ENCODE results near the gene SAMD14.
A peak's percentile ranks its signal among the peaks of the same experiment; 100 is the strongest.

SAMD14 gene

GRCh38 chr17:50165066-50165465, 35.1 kb upstream of the SAMD14 start:
- no peak for DNase-seq (ENCODE audit: low read depth)

DNA sequence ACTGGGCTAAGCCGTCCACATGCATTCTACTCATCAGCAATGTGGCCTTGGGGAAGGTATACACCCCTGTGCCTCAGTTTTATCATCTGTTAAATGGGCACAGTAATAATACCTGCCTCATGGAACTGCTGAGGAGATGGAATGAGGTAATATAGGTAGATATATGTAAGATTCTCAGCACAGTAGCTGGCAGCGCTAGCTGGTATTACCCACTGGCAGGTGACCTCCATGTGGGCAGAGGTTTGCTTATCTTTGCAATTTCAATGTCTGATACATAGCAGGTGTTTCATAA, 34.7 kb upstream of the SAMD14 start:
- no peak for DNase-seq (ENCODE audit: low read depth)

- no peak for DNase-seq (ENCODE audit: low read depth)
Measured at GRCh38 chr17:50163843-50164696, 34.1 kb upstream of the SAMD14 start.

DNA sequence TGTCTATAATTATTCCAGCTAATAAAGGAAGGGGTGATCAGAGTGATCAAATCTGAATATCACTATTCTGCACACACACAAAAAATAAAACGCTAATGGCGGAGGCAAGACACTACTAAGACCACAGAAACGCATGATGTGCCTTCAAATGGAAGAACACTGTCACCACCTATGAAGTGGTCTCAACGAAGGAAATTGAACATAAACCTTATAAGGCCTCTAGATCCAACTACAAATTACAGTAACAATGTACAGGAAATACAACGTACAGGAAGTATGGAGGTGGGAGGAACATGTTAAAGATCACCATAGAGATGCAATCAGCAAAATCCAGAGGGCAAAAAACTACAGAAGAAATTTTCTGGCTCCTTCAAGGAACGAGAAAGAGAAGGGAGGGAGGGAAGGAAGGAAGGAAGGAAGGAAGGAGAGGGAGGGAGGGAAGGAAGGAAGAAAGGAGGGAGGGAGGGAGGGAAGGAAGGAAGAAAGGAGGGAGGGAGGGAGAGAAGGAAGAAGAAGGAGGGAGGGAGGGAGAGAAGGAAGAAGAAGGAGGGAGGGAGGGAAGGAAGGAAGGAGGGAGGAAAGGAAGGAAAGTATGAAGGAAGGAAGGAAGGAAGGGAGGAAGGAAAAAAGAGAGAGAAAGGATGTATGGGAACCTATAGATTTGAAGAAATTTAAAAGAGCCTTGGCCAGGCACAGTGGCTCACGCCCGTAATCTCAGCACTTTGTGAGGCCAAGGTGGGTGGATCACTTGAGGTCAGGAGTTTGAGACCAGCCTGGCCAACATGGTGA, 32.7 kb upstream of the SAMD14 start:
- DNase-seq (ENCODE audit: low read depth): no peak

GRCh38 chr17:50161911-50162288, 31.9 kb upstream of the SAMD14 start:
- no peak for DNase-seq (ENCODE audit: low read depth)

GRCh38 chr17:50161023-50161910, 31.3 kb upstream of the SAMD14 start:
- DNase-seq (ENCODE audit: low read depth): peak; percentile 93

DNA sequence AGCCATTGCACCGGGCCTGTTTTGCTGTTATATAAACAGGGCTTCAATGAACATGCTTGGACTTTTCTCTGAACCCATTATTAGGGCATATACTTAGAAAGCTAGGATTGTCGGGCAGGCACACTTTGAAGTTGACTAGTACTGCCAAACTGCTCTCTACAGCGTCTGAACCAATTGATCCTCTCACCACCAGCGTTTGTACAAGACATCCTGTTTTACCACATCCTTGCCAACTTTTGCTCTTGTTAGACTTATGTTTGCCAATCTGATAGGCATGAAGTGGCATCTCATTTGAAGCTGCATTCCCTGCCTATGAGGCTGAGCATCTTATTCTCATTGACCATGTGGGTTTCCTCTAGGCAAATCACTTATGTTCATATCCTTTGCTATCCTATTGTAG, 27.9 kb upstream of the SAMD14 start:
- no peak for DNase-seq (ENCODE audit: low read depth)

DNA sequence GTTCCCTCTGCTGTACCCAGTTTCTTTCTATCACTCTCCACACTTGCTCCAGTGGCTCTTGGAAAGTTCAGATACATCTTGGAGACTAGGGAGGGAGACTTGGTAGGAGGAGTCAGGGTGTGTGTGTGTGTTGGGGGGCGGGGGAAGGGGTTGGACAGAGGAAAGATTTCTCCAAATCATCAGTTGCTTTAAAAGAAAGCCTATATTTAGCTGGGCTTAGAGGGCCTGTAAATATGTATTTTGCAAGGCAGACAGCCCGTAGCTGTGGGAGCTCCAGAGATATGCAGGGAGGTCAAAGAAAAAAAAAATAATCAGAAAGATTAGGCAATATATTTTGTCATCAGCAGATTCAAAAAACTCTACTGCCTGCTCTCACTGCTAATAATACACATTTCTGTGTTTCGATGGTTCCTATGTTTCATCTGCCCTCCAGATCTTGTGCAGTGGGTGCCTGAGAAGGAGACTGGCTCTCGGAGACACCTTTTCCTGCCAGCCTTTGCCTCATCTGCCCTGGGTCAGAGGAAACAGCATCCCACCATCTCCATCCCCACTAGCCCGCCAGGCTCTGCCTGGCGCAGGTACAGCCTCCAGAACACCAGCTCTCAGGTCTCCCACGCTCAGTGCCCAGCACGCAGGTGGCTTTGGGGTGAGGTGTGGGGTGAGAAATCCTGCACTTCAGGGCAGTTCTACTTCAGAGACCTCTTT, 25.3 kb upstream of the SAMD14 start:
- DNase-seq (ENCODE audit: low read depth): no peak

GRCh38 chr17:50154604-50155003, 24.6 kb upstream of the SAMD14 start:
- no peak for DNase-seq (ENCODE audit: low read depth)

GRCh38 chr17:50153650-50154575, 24.0 kb upstream of the SAMD14 start:
- no peak for DNase-seq (ENCODE audit: low read depth)

- DNase-seq (ENCODE audit: low read depth): no peak
Measured at GRCh38 chr17:50152736-50153135, 22.8 kb upstream of the SAMD14 start.

DNA sequence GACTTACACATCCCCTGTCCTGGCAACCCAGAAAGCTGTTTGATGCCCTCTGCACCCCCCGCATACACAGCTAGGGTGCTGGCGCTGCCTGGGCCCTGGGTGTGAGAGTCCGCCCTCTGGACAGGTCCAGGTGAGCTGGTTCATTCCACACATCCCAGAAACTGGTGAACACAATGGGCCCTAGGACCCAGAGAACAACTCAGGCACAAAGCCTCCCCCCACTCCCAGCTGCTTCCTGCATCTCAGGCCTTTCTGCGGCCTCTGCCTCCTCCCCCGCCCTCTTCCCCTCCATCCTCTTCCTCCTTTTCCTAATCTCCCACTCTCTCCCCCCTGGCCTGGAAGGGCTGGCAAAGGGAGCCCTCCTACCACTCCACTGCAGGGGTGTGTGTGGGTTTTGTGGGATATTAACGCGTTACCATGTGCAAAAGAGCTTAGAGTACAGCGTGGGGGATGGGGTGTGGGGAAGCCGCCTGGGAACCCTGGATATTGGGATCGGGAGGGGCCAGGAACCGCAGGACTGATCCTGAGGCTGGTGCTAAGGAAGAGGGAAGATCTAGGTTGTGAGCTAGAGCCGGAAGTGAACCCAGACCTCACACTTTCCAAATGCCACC, 22.1 kb upstream of the SAMD14 start:
- no peak for DNase-seq (ENCODE audit: low read depth)

GRCh38 chr17:50151041-50151936, 21.3 kb upstream of the SAMD14 start:
- peak; percentile 77 for DNase-seq (ENCODE audit: low read depth)

DNA sequence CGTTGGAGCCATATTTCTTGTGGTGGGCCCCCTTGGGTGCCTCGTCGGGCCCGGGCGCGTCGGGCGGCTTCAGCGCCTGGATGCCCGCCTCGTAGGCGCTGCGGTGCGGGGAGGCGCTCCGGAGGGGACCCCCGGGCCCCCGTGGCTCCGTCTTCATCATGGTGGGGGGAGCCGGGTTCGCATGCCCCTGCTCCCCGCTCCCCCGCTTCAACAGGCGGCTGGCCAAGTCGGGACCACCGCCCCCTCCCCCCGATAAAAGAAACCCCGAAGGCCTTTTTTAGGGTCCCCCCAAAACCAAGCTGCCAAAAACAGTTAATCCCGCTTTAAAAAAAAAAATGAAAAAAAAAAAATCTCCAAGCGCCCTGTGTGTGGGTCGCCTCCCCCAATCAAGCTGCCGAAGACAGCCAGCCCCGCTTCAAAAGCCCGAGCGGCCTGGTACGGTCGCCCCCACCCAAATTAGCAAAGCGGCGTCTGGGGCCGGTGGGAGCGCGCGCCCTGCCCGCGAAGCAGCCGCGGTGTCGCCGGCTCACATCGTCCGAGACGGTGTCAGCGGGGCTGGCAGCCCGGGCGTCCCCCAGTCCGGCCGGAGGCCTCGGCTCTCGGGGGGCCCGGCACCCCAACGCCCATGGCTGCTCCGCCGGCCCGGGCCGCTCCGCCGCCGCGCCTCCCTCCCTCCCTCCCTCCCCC, 20.5 kb upstream of the SAMD14 start, which contains the start of gene PPP1R9B:
TSS of gene PPP1R9B (minus strand) at position 324 of the 687 bp plus-strand sequence. CDS start at position 160, 164 bp downstream.
- no peak for DNase-seq (ENCODE audit: low read depth)

DNA sequence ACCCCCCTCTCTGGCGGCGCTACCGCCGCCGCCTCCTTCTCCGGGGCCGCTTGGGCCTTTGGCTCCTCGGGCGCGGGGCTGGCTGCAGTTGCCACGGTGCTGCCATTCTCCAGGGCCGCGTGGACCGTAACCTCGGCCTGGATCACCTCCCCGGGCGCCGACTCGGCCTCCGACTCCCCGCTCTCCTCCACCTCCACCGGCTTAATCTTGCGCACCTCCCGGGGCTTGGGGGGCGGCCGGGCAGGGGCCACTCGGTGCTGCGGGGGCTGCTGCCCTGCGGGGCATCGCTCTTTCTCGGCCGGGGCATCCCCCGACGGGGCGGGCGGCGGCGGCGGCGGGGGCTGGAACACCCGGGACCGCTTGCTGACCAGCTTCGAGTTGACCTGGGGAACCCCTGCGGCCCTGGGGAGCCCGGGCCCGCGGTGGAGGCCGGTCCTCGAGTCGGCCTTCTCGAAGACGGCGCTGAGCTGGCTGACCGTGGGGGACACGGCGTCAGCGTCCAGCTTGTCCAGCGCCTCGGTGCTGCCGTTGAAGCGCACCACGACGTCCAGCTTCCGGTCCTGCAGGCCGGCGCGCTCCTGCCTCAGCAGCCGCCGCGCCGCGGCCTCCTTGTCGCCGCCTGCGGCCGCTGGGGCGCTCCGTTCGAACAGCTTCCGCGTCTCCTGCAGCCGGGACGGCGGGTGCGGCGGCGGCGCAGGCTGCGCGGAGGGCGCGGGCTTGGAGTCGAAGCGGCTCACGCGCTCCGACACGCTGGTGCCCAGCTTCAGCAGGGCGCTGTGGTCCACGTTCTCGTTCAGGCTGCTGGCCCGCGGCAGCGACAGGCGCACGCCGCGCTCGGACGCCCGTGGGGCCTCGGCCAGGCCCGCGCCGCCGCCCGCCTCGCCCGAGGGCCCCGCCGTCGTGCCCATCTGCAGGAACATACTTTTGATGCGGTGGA, 19.7 kb upstream of the SAMD14 start:
- DNase-seq (ENCODE audit: low read depth): peak; percentile 43

GRCh38 chr17:50149091-50149416, 19.1 kb upstream of the SAMD14 start:
- no peak for DNase-seq (ENCODE audit: low read depth)

Measured in stimulated activated CD8-positive, alpha-beta memory T cell treated with anti-CD3 and anti-CD28 coated beads, Interleukin-12 subunit alpha, Interleukin-12 subunit beta, amount 100 ng/mL, for 4 hours (primary cell).